NB4 (cell line): ENCODE measurements around the gene ATP5MC2.

ENCODE experiments used
- CTCF ChIP-seq: IDR thresholded peaks from one replicate; pipeline ENCODE4 v1.5.1; 2012; ENCODE audit warnings: low read depth, low read length
- MAX ChIP-seq: IDR thresholded peaks from 2 replicates; pipeline ENCODE4 v1.6.1; 2011; ENCODE audit warnings: low read depth, low read length

- no peak for TF ChIP-seq MAX
- TF ChIP-seq CTCF, result no peak
Observed at GRCh38 chr12:53703756-53704155, 27.9 kb upstream of the ATP5MC2 start.
